Psoas muscle (tissue), 8 donors: Measurements from ENCODE around the gene CNDP1. TPM values are rescaled to one million over a fixed set of nuclear protein-coding genes. Genes with fewer than 3 reads are reported as not detected.

Source experiments
- ATAC-seq, 4 donors: fragments of 200-7000 bp; cut with Tn5 transposase; one replicate each; pipeline ENCODE4 v1.9.1; 2020; ENCODE audit warnings: moderate library complexity in 3 of 4, mild to moderate bottlenecking in 2 of 4
- DNase-seq, 2 donors: peaks; one replicate each; pipeline ENCODE4 v3.0.0-alpha.2; 2020
- H3K27ac ChIP-seq: fragments of 200-600 bp; one replicate; pipeline ENCODE4 v1.8.0; 2022
- H3K27me3 ChIP-seq, 3 donors: fragments of 200-600 bp in 1 of 3; one replicate each; pipeline versions ENCODE4 v1.6.1 to v1.8.0; 2013 to 2022; ENCODE audit warnings: low read length in 2 of 3, mild to moderate bottlenecking in 2 of 3, moderate library complexity in 1 of 3; ENCODE audit not compliant: insufficient read depth in 3 of 3
- H3K36me3 ChIP-seq, 2 donors: fragments of 200-600 bp in 1 of 2; one replicate each; pipeline versions ENCODE4 v1.6.1 to v1.8.0; 2013 to 2022; ENCODE audit warnings: low read depth in 1 of 2, mild to moderate bottlenecking in 1 of 2, moderate library complexity in 1 of 2; ENCODE audit not compliant: insufficient read depth in 1 of 2
- H3K4me1 ChIP-seq: fragments of 200-600 bp; one replicate; pipeline ENCODE4 v1.8.0; 2022
- H3K4me3 ChIP-seq: fragments of 200-600 bp; one replicate; pipeline ENCODE4 v1.8.0; 2022; ENCODE audit warnings: mild to moderate bottlenecking
- H3K9me3 ChIP-seq: fragments of 200-600 bp; one replicate; pipeline ENCODE4 v1.8.0; 2022
- CTCF ChIP-seq: fragments of 200-600 bp; IDR thresholded peaks from one replicate; pipeline ENCODE4 v1.8.0; 2022; ENCODE audit warnings: antibody characterized with exemption
- WGBS, 3 donors: extraction: QIAGEN DNeasy Blood & Tissue Kit; methylation state at CpG; one replicate each; pipeline versions ENCODE4 v1.1.6 to v1.1.7; 2013; 5-methylcytosine and 5-hydroxymethylcytosine counted together
- intact Hi-C, 2 donors: fragments of 100-400 bp; cut with DNase I; formaldehyde crosslinking; loops; one replicate each; pipeline versions ENCODE4 v1.11.0 to v1.14.2; 2022
- long read RNA-seq, 2 donors: library from polyadenylated mRNA; unstranded; transcript quantifications; one replicate each; pipeline ENCODE4 v2.0.0, GENCODE V29; 2021
- polyA plus RNA-seq, 3 donors: library from polyadenylated mRNA; stranded (reverse); fragments of 200-250 nt; gene quantifications; one replicate each; pipeline ENCODE4 v1.2.3, GENCODE V29; 2013
- total RNA-seq, 4 donors: library from RNA; stranded (reverse); fragmentation: NEBNext Ultra II Directional in 2 of 4; extraction: Animal tissue kit (Norgen Biotek cat#: 25700) in 2 of 4; gene quantifications; one replicate each; pipeline versions ENCODE4 v1.2.1 to v1.2.4, GENCODE V29; 2021 to 2023
- donor health status: healthy with polysubstance abuse.
- donor health status: DM: no; HTN: no; CAD: no; lungs with moderate emphysema.
- donor health status: Bipolar disorder and iron deficiency.
- donor health status: healthy.
- donor health status: DM: yes; HTN: yes; CAD: no.
- donor health status: DM: no; HTN: no; CAD: no.
- donor health status: DM: no; HTN: no; CAD: no.
- donor health status: DM: yes; HTN: yes; CAD: no.

The CNDP1 gene
- not detected for total RNA-seq
- under 1 TPM in 1 of 3 donors, not detected in 2; 0.04 TPM for polyA plus RNA-seq
- long read RNA-seq, donor 1, result 0 reads
- long read RNA-seq, donor 2, result 0 reads

GRCh38 chr18:74534150-74534969 is at the start of gene CNDP1:
Gene CNDP1, plus strand, starts transcription at chr18:74534500. Its CDS starts 168 bp downstream, at chr18:74534668.
- Histone ChIP-seq H3K27ac (no peak within 1 kb of the TSS), H3K36me3 (no peaks in the 10 kb centered on the region), H3K9me3 (no peaks in the 10 kb centered on the region), H3K4me1 (no peaks in the 10 kb centered on the region), H3K4me3 (no peak within 1 kb of the TSS), H3K27me3 (no peaks in the 10 kb centered on the region)
- TF ChIP-seq CTCF, result no peak
- ATAC-seq (no peak), DNase-seq (no peak)
- intact Hi-C loops, result loop anchor here in 1 of 2 donors (10.0 kb wide), 1 partner anchor 60 kb away; no protein-coding TSS in a partner anchor
- 64 to 76% (median 71%) methylated on average over 21 of the region's 21 CpGs for WGBS, 3 donors

- 43 to 57% (median 44%) methylated on average over 15 of the region's 15 CpGs for WGBS, 3 donors
- no peak for ATAC-seq
- TF ChIP-seq CTCF, result no peak
- no peak overlapping the region for H3K27ac ChIP-seq
- no peaks in the 10 kb centered on the region for H3K9me3 ChIP-seq
- H3K4me3 ChIP-seq, result no peak overlapping the region
- intact Hi-C loops, result no loop called here
- H3K36me3 ChIP-seq, result no peaks in the 10 kb centered on the region
- H3K27me3 ChIP-seq, result peaks cover 0 to 7% (median 0%) of the 10 kb centered on the region in 3 donors
- no peaks in the 10 kb centered on the region for H3K4me1 ChIP-seq
- no peak for DNase-seq
These were observed 48.0 kb upstream of the CNDP1 start for GRCh38 chr18:74486119-74486849.

GRCh38 chr18:74488354-74488753 is 45.9 kb upstream of the CNDP1 start:
- H3K9me3 ChIP-seq, result peaks cover 3% of the 10 kb centered on the region
- H3K4me3 ChIP-seq, result no peak overlapping the region
- WGBS, 3 donors, result 93 to 96% (median 94%) methylated on average over 8 of the region's 8 CpGs
- intact Hi-C loops, result no loop called here
- no peak for TF ChIP-seq CTCF
- H3K27ac ChIP-seq, result no peak overlapping the region
- H3K27me3 ChIP-seq, result peaks cover 0 to 7% (median 2%) of the 10 kb centered on the region in 3 donors
- DNase-seq (no peak), ATAC-seq (no peak)
- no peaks in the 10 kb centered on the region for H3K36me3 ChIP-seq
- H3K4me1 ChIP-seq, result no peaks in the 10 kb centered on the region

GRCh38 chr18:74488864-74489263 is 45.4 kb upstream of the CNDP1 start:
- Histone ChIP-seq H3K4me1 (no peaks in the 10 kb centered on the region), H3K27me3 (peaks cover 0 to 7% (median 2%) of the 10 kb centered on the region in 3 donors), H3K36me3 (no peaks in the 10 kb centered on the region), H3K9me3 (peaks cover 3% of the 10 kb centered on the region), H3K27ac (no peak overlapping the region), H3K4me3 (no peak overlapping the region)
- DNase-seq (no peak), ATAC-seq (no peak)
- intact Hi-C loops, result no loop called here
- no peak for TF ChIP-seq CTCF
- 88 to 93% (median 92%) methylated on average over 8 of the region's 8 CpGs for WGBS, 3 donors
